Germinal center (tissue), 1 donor: ENCODE results near the gene PRR29.

Experiments
- DNase-seq: peaks from one replicate; pipeline ENCODE4 v3.0.0; 2012; ENCODE audit warnings: mixed read lengths, low spot score

PRR29 gene

DNA sequence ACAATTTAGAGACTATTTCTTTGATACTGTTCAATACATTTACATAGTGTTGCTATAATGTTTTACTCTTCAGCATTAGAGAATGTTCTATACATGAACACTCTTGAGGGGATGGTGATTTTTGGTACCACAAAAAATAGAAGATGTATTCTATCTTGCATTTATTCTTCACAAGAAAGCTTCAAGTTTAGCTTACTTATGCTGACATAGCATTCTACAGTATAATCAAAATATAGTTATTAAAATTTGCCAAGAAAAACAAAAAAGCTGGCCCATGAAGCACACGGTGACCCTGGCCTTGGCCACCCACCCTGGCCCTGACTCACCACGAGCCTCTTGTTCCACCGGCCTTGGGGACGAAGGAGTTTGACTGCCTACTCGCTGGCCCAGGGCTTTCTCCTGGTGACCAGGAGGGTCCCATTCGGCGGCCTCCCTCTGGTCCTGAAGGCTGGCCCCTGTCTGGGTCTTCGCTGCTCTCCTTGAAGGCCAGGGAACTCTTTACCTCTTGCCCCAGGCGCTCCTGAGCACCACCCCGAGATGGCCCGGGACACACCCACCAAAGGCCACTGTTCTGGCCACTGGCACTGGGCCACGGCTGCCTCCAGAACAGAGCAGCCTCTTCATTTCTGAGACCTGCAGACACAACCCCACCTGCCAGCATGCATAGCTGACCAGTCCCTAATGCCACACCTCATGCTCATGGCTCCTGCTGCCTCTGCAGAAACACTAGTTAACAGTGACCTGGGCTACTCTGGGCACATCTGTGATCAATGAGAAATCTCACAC is 44.7 kb downstream of the PRR29 start:
- DNase-seq = no peak

- DNase-seq = no peak
Observed at GRCh38 chr17:64045176-64045575, 47.0 kb downstream of the PRR29 start.

GRCh38 chr17:64048805-64049204 is 50.7 kb downstream of the PRR29 start:
- DNase-seq = no peak

- DNase-seq = no peak
Observed at GRCh38 chr17:64051153-64051552, 53.0 kb downstream of the PRR29 start.

DNA sequence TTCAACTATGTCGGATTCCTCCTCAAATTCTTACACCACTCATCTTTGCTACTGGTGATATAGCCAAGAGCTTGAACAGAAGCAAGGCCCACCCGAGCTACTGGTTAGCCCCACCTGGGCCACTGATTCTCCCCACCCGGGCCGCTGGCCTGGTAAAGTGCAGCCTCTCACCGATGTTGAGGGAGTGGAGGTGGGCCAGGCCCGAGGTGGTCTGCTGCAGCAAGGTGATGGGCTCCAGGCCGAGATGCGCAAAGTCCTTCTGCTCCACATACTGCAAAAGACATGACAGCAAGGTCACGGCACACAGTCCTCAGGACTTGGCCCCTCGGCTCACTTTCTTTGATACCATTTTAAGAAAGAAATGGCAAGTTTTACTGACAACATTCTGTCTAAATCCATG is 55.0 kb downstream of the PRR29 start:
- no peak for DNase-seq
